ENCODE results near the gene BBX. TPM values are rescaled to one million over a fixed set of nuclear protein-coding genes. Genes with fewer than 3 reads are reported as not detected.
"Not testable (repeated sequence)": the region's sequence is repeated elsewhere in the genome, so short reads cannot be mapped to it uniquely, and the experiment has no call there.

The BBX gene
- total and polyA plus RNA-seq, 2 experiments from 2014 or later: 52.4 to 60.8 TPM

GRCh38 chr3:107562969-107563529, 40.3 kb downstream of the BBX start:
- Histone ChIP-seq H3K36me3 (ENCODE audit: low read depth) (no peaks in the 10 kb centered on the region), H4K20me1 (ENCODE audit: insufficient read depth) (no peaks in the 10 kb centered on the region), H3F3A (ENCODE audit: insufficient read depth) (no peaks in the 10 kb centered on the region), H3K27me3 (replicated peaks; ENCODE audit: insufficient read depth) (no peaks in the 10 kb centered on the region), H3K4me1 (ENCODE audit: insufficient read depth) (peaks cover 4% of the 10 kb centered on the region; the same call in 1 of the 2 replicates), H3K79me2 (ENCODE audit: insufficient read depth) (peaks cover 25% of the 10 kb centered on the region), H3K4me3 (no peak overlapping the region), H3K4me2 (ENCODE audit: unreplicated experiment) (no peak overlapping the region), H3K9me2 (ENCODE audit: insufficient read depth) (no peaks in the 10 kb centered on the region), H3K9me3 (ENCODE audit: low read depth) (no peaks in the 10 kb centered on the region), H3K9ac (no peak overlapping the region), H2AFZ (no peak overlapping the region), H3K27ac (no peak overlapping the region)
- TF ChIP-seq EZH2 (IDR thresholded peaks at IDR 0.05; ENCODE audit: insufficient read depth, poor library complexity, severe bottlenecking) (no peak), EZH2phosphoT487 (IDR thresholded peaks at IDR 0.05; ENCODE audit: insufficient read depth, low read depth) (no peak)
- 41 to 42% methylated on average over 3 of the region's 3 CpGs for WGBS, 2 experiments (ENCODE audit: low coverage in 1 of 2, low lambda C conversion rate in 2 of 2, missing lambda C conversion rate in 2 of 2)
- in situ Hi-C loops (cut with MboI): no loop called here
- no peak for DNase-seq

GRCh38 chr3:107565244-107565643, 42.5 kb downstream of the BBX start:
- H3K4me2 ChIP-seq (ENCODE audit: unreplicated experiment); H3K9ac ChIP-seq; DNase-seq; H3K4me1 ChIP-seq (ENCODE audit: insufficient read depth); H3K9me3 ChIP-seq (ENCODE audit: low read depth); H3F3A ChIP-seq (ENCODE audit: insufficient read depth); H4K20me1 ChIP-seq (ENCODE audit: insufficient read depth); in situ Hi-C loops (cut with MboI); H2AFZ ChIP-seq; H3K27ac ChIP-seq; H3K9me2 ChIP-seq (ENCODE audit: insufficient read depth); H3K36me3 ChIP-seq (ENCODE audit: low read depth); H3K27me3 ChIP-seq (replicated peaks; ENCODE audit: insufficient read depth); H3K4me3 ChIP-seq: not testable (repeated sequence)
- 98 to 100% methylated on average over 7 of the region's 7 CpGs for whole genome bisulfite sequencing, 2 experiments (ENCODE audit: low coverage in 1 of 2, low lambda C conversion rate in 2 of 2, missing lambda C conversion rate in 2 of 2)
- H3K79me2 ChIP-seq (ENCODE audit: insufficient read depth): peaks cover 35% of the 10 kb centered on the region

GRCh38 chr3:107571089-107571488, 48.3 kb downstream of the BBX start:
- H3K36me3 ChIP-seq (ENCODE audit: low read depth); H4K20me1 ChIP-seq (ENCODE audit: insufficient read depth); H3K9ac ChIP-seq; H2AFZ ChIP-seq; H3K9me3 ChIP-seq (ENCODE audit: low read depth); H3K4me1 ChIP-seq (ENCODE audit: insufficient read depth); H3K9me2 ChIP-seq (ENCODE audit: insufficient read depth); H3K4me3 ChIP-seq; H3K4me2 ChIP-seq (ENCODE audit: unreplicated experiment); DNase-seq; in situ Hi-C loops (cut with MboI); H3F3A ChIP-seq (ENCODE audit: insufficient read depth); H3K27ac ChIP-seq; H3K27me3 ChIP-seq (replicated peaks; ENCODE audit: insufficient read depth): not testable (repeated sequence)
- WGBS, 2 experiments (ENCODE audit: low coverage in 1 of 2, low lambda C conversion rate in 2 of 2, missing lambda C conversion rate in 2 of 2): 94% methylated on average over 10 of the region's 10 CpGs
- peaks cover 23% of the 10 kb centered on the region for H3K79me2 ChIP-seq (ENCODE audit: insufficient read depth)

- in situ Hi-C loops (cut with MboI); H3K4me3 ChIP-seq; H4K20me1 ChIP-seq (ENCODE audit: insufficient read depth); H3K27ac ChIP-seq; H3K36me3 ChIP-seq (ENCODE audit: low read depth); DNase-seq; H3K9ac ChIP-seq; H3K9me3 ChIP-seq (ENCODE audit: low read depth); H3K4me1 ChIP-seq (ENCODE audit: insufficient read depth); H3F3A ChIP-seq (ENCODE audit: insufficient read depth); H3K4me2 ChIP-seq (ENCODE audit: unreplicated experiment); H3K27me3 ChIP-seq (replicated peaks; ENCODE audit: insufficient read depth); H3K9me2 ChIP-seq (ENCODE audit: insufficient read depth); H2AFZ ChIP-seq: not testable (repeated sequence)
- H3K79me2 ChIP-seq (ENCODE audit: insufficient read depth): peaks cover 23% of the 10 kb centered on the region
- 93 to 95% methylated on average over 9 of the region's 9 CpGs for WGBS, 2 experiments (ENCODE audit: low coverage in 1 of 2, low lambda C conversion rate in 2 of 2, missing lambda C conversion rate in 2 of 2)
Measured at GRCh38 chr3:107571492-107571891, 48.7 kb downstream of the BBX start.

GRCh38 chr3:107574650-107575049, 51.9 kb downstream of the BBX start:
- Histone ChIP-seq H3K9ac (no peak overlapping the region), H2AFZ (no peak overlapping the region), H3F3A (ENCODE audit: insufficient read depth) (no peaks in the 10 kb centered on the region), H3K4me3 (no peak overlapping the region), H3K27me3 (replicated peaks; ENCODE audit: insufficient read depth) (no peaks in the 10 kb centered on the region), H4K20me1 (ENCODE audit: insufficient read depth) (0 out of 2 replicates have a peak, but pooled peaks cover 3% of the 10 kb centered on the region), H3K4me1 (ENCODE audit: insufficient read depth) (no peaks in the 10 kb centered on the region), H3K9me2 (ENCODE audit: insufficient read depth) (no peaks in the 10 kb centered on the region), H3K9me3 (ENCODE audit: low read depth) (no peaks in the 10 kb centered on the region), H3K79me2 (ENCODE audit: insufficient read depth) (no peaks in the 10 kb centered on the region; the same call in 1 of the 2 replicates), H3K27ac (no peak overlapping the region), H3K4me2 (ENCODE audit: unreplicated experiment) (no peak overlapping the region), H3K36me3 (ENCODE audit: low read depth) (no peaks in the 10 kb centered on the region)
- no peak for TF ChIP-seq EZH2 (IDR thresholded peaks at IDR 0.05; ENCODE audit: insufficient read depth, poor library complexity, severe bottlenecking)
- TF ChIP-seq EZH2phosphoT487 (IDR thresholded peaks at IDR 0.05; ENCODE audit: insufficient read depth, low read depth): no peak
- in situ Hi-C loops (cut with MboI): no loop called here
- DNase-seq: peak; percentile 66

Data from GM23248 (cell line).